Panc1 (cell line): Measurements from ENCODE around the gene ZNF319.

Experiments
- CTCF ChIP-seq: fragments of 450-650 bp; IDR thresholded peaks from 2 replicates; pipeline ENCODE4 v1.5.1; 2017; ENCODE audit warnings: mild to moderate bottlenecking
- POLR2AphosphoS5 ChIP-seq: IDR thresholded peaks from 2 replicates; pipeline ENCODE4 v1.6.1; 2012; ENCODE audit warnings: mild to moderate bottlenecking, low read depth, low read length, moderate library complexity
- REST ChIP-seq, 2 experiments: IDR thresholded peaks; 2 replicates each; pipeline ENCODE4 v1.6.1; 2011 to 2012; ENCODE audit warnings: low read depth in 2 of 2, control low read depth in 1 of 2, low read length in 1 of 2, mild to moderate bottlenecking in 1 of 2, moderate library complexity in 1 of 2; ENCODE audit not compliant: insufficient read depth in 1 of 2
- SIN3A ChIP-seq: IDR thresholded peaks from 2 replicates; pipeline ENCODE4 v1.6.1; 2012; ENCODE audit warnings: low read depth, mild to moderate bottlenecking, low read length, moderate library complexity, borderline replicate concordance; ENCODE audit not compliant: insufficient read depth
- TCF7L2 ChIP-seq: IDR thresholded peaks from 2 replicates; pipeline ENCODE4 v1.6.1; 2011; ENCODE audit warnings: mild to moderate bottlenecking, low read depth, low read length, inconsistent platforms

- TF ChIP-seq CTCF (no peak), POLR2AphosphoS5 (no peak), SIN3A (no peak), REST (IDR thresholded peaks at IDR 0.05; ENCODE audit: insufficient read depth in 1 of 2, low read depth in 2 of 2, low read length in 1 of 2) (no peak), TCF7L2 (no peak)
These were observed 11.2 kb upstream of the ZNF319 start for GRCh38 chr16:58011652-58012051.
